Measurements from ENCODE around the gene TTLL11.

Gene TTLL11

GRCh38 chr9:122078557-122078956 lies 14.6 kb downstream of the TTLL11 start:
- Histone ChIP-seq H3K9me2 (replicated peaks; ENCODE audit: control insufficient read depth, low read length) (no peaks in the 10 kb centered on the region), H3K9me3 (ENCODE audit: control insufficient read depth, insufficient read depth, low read length) (no peaks in the 10 kb centered on the region), H3K36me3 (ENCODE audit: control insufficient read depth, low read length) (no peaks in the 10 kb centered on the region), H3K4me1 (ENCODE audit: control insufficient read depth, low read length) (no peaks in the 10 kb centered on the region), H3F3A (ENCODE audit: control insufficient read depth, insufficient read depth) (no peaks in the 10 kb centered on the region), H3K27ac (ENCODE audit: low read depth, low read length) (no peak overlapping the region), H3K79me2 (ENCODE audit: control insufficient read depth, low read length) (peaks cover 4% of the 10 kb centered on the region), H3K4me3 (ENCODE audit: low read length) (no peak overlapping the region), H3K27me3 (ENCODE audit: control insufficient read depth, low read length) (no peaks in the 10 kb centered on the region), H4K20me1 (ENCODE audit: control insufficient read depth, insufficient read depth, low read depth, low read length) (no peaks in the 10 kb centered on the region), H3K4me2 (ENCODE audit: low read length) (no peak overlapping the region)
- TF ChIP-seq CTCF (IDR thresholded peaks at IDR 0.05; ENCODE audit: low read depth, low read length, poor library complexity, severe bottlenecking): no peak
- TF ChIP-seq EZH2phosphoT487 (IDR thresholded peaks at IDR 0.05; ENCODE audit: borderline replicate concordance, low read length): no peak

- Histone ChIP-seq H3F3A (ENCODE audit: control insufficient read depth, insufficient read depth) (no peaks in the 10 kb centered on the region), H3K27ac (ENCODE audit: low read depth, low read length) (no peak overlapping the region), H3K27me3 (ENCODE audit: control insufficient read depth, low read length) (no peaks in the 10 kb centered on the region), H4K20me1 (ENCODE audit: control insufficient read depth, insufficient read depth, low read depth, low read length) (no peaks in the 10 kb centered on the region), H3K36me3 (ENCODE audit: control insufficient read depth, low read length) (no peaks in the 10 kb centered on the region), H3K4me2 (ENCODE audit: low read length) (no peak overlapping the region), H3K4me3 (ENCODE audit: low read length) (no peak overlapping the region), H3K9me2 (replicated peaks; ENCODE audit: control insufficient read depth, low read length) (no peaks in the 10 kb centered on the region), H3K9me3 (ENCODE audit: control insufficient read depth, insufficient read depth, low read length) (no peaks in the 10 kb centered on the region), H3K4me1 (ENCODE audit: control insufficient read depth, low read length) (no peaks in the 10 kb centered on the region), H3K79me2 (ENCODE audit: control insufficient read depth, low read length) (no peaks in the 10 kb centered on the region; the same call in 1 of the 2 replicates)
- TF ChIP-seq EZH2phosphoT487 (IDR thresholded peaks at IDR 0.05; ENCODE audit: borderline replicate concordance, low read length): no peak
- TF ChIP-seq CTCF (IDR thresholded peaks at IDR 0.05; ENCODE audit: low read depth, low read length, poor library complexity, severe bottlenecking): no peak
Observed at GRCh38 chr9:122076773-122077172, 16.3 kb downstream of the TTLL11 start.

- no peaks in the 10 kb centered on the region; the same call in 1 of the 2 replicates for H3K79me2 ChIP-seq (ENCODE audit: control insufficient read depth, low read length)
- no peak overlapping the region for H3K27ac ChIP-seq (ENCODE audit: low read depth, low read length)
- no peak overlapping the region for H3K4me2 ChIP-seq (ENCODE audit: low read length)
- no peaks in the 10 kb centered on the region for H3F3A ChIP-seq (ENCODE audit: control insufficient read depth, insufficient read depth)
- H3K4me1 ChIP-seq (ENCODE audit: control insufficient read depth, low read length): no peaks in the 10 kb centered on the region
- no peaks in the 10 kb centered on the region for H3K36me3 ChIP-seq (ENCODE audit: control insufficient read depth, low read length)
- TF ChIP-seq EZH2phosphoT487 (IDR thresholded peaks at IDR 0.05; ENCODE audit: borderline replicate concordance, low read length) (no peak), CTCF (IDR thresholded peaks at IDR 0.05; ENCODE audit: low read depth, low read length, poor library complexity, severe bottlenecking) (no peak)
- no peak overlapping the region for H3K4me3 ChIP-seq (ENCODE audit: low read length)
- H3K9me3 ChIP-seq (ENCODE audit: control insufficient read depth, insufficient read depth, low read length): no peaks in the 10 kb centered on the region
- no peaks in the 10 kb centered on the region for H4K20me1 ChIP-seq (ENCODE audit: control insufficient read depth, insufficient read depth, low read depth, low read length)
- H3K27me3 ChIP-seq (ENCODE audit: control insufficient read depth, low read length): no peaks in the 10 kb centered on the region
- no peaks in the 10 kb centered on the region for H3K9me2 ChIP-seq (replicated peaks; ENCODE audit: control insufficient read depth, low read length)
Observed at GRCh38 chr9:122076117-122076516, 17.0 kb downstream of the TTLL11 start.

All from DOHH2 (cell line).